GM12878 (cell line): ENCODE data around the gene FKBP14. TPM values are rescaled to one million over a fixed set of nuclear protein-coding genes. Genes with fewer than 3 reads are reported as not detected.

Experiments used
- ATAC-seq: fragments of 200-7000 bp; cut with Tn5 transposase; 3 replicates; pipeline ENCODE4 v1.9.1; 2020; ENCODE audit warnings: mild to moderate bottlenecking, moderate library complexity
- BruUV-seq: library from RNA; stranded (reverse); fragments of 400-500 nt; replicated peaks from 2 replicates; lab custom pipeline; 2021; lab: Mats Ljungman, UMichigan
- CTCF ChIA-PET: fragments of 300-600 bp; sonication (Branson Sonifier 250); formaldehyde crosslinking; extraction: SDS; loops from one replicate; lab custom pipeline; 2021; ENCODE audit warnings: inconsistent platforms; lab: Yijun Ruan, JAX
- POLR2A ChIA-PET: fragments of 350-600 bp; formaldehyde crosslinking; extraction: SDS; loops from one replicate; lab custom pipeline; 2021; ENCODE audit warnings: inconsistent platforms; lab: Charles Lee
- RAD21 ChIA-PET: fragments of 300-600 bp; sonication (Branson Sonifier 250); formaldehyde crosslinking; loops from one replicate; lab custom pipeline; 2023; ENCODE audit warnings: antibody characterized with exemption; ENCODE audit not compliant: unreplicated experiment; lab: Charles Lee
- SMC1A ChIA-PET: fragments of 300-600 bp; sonication (Branson Sonifier 250); formaldehyde crosslinking; loops from one replicate; lab custom pipeline; 2023; ENCODE audit not compliant: unreplicated experiment, uncharacterized antibody; lab: Charles Lee
- DNase-seq: peaks from one replicate; pipeline ENCODE4 v3.0.0-alpha.2; 2011; ENCODE audit warnings: low read depth, low spot score
- FAIRE-seq: peaks from 3 replicates; lab custom pipeline; 2011; peaks lifted over from hg19 to GRCh38; lab: Jason Lieb, UNC
- H2AFZ ChIP-seq: 2 replicates; pipeline ENCODE4 v1.6.0; 2011; ENCODE audit warnings: low read depth, low read length, control low read depth; ENCODE audit not compliant: control insufficient read depth
- H3K27ac ChIP-seq: 2 replicates; pipeline ENCODE4 v1.5.1; 2011; ENCODE audit warnings: control low read depth; ENCODE audit not compliant: control insufficient read depth, insufficient read depth
- H3K27me3 ChIP-seq, 2 experiments: replicated peaks in 1 of 2; 2 replicates each; pipeline versions ENCODE4 v1.6.0 to v1.6.1; 2011; ENCODE audit warnings: low read length in 1 of 2; ENCODE audit not compliant: control insufficient read depth in 2 of 2, insufficient read depth in 2 of 2
- H3K36me3 ChIP-seq, 2 experiments: 2 replicates each; pipeline ENCODE4 v1.5.1; 2011; ENCODE audit warnings: low read length in 1 of 2; ENCODE audit not compliant: control insufficient read depth in 2 of 2, insufficient read depth in 2 of 2
- H3K4me1 ChIP-seq: 2 replicates; pipeline ENCODE4 v1.6.1; 2011; ENCODE audit warnings: mild to moderate bottlenecking, low read length, moderate library complexity, mixed read lengths; ENCODE audit not compliant: control insufficient read depth, insufficient read depth
- H3K4me2 ChIP-seq: 2 replicates; pipeline ENCODE4 v1.6.0; 2011; ENCODE audit warnings: control low read depth; ENCODE audit not compliant: control insufficient read depth, insufficient read depth
- H3K4me3 ChIP-seq: fragments of 200-600 bp; sonication (generic); 2 replicates; pipeline ENCODE4 v1.5.1; 2016
- H3K79me2 ChIP-seq: 2 replicates; pipeline ENCODE4 v1.6.0; 2011; ENCODE audit warnings: low read length; ENCODE audit not compliant: control insufficient read depth, insufficient read depth
- H3K9ac ChIP-seq: 2 replicates; pipeline ENCODE4 v1.8.0; 2011; ENCODE audit warnings: low read length, control low read depth, mixed read lengths; ENCODE audit not compliant: control insufficient read depth, insufficient read depth
- H3K9me3 ChIP-seq: replicated peaks from 3 replicates; pipeline ENCODE4 v1.5.1; 2011; ENCODE audit warnings: mild to moderate bottlenecking, low read length; ENCODE audit not compliant: control insufficient read depth, insufficient read depth
- H4K20me1 ChIP-seq: 2 replicates; pipeline ENCODE4 v1.6.0; 2011; ENCODE audit not compliant: control insufficient read depth, insufficient read depth
- CHD2 ChIP-seq: IDR thresholded peaks from 2 replicates; pipeline ENCODE4 v1.6.1; 2011; ENCODE audit warnings: low read depth, low read length, improper control_type of control experiment, borderline replicate concordance
- FOS ChIP-seq: IDR thresholded peaks from 3 replicates; pipeline ENCODE4 v1.6.1; 2011; ENCODE audit warnings: borderline replicate concordance; ENCODE audit not compliant: insufficient read length; ENCODE audit errors: extremely low read depth
- FOXM1 ChIP-seq: IDR thresholded peaks from 2 replicates; pipeline ENCODE4 v1.6.1; 2012; ENCODE audit warnings: low read depth, mild to moderate bottlenecking, inconsistent platforms, low read length, moderate library complexity
- GABPA ChIP-seq: IDR thresholded peaks from 2 replicates; pipeline ENCODE4 v1.6.1; 2014; ENCODE audit warnings: antibody characterized with exemption, low read depth, mild to moderate bottlenecking, inconsistent platforms
- IKZF2 ChIP-seq, 2 experiments: fragments of 450-650 bp; IDR thresholded peaks; 2 replicates each; pipeline ENCODE4 v1.6.1; 2017; ENCODE audit warnings: mild to moderate bottlenecking in 2 of 2, moderate library complexity in 2 of 2
- IRF3 ChIP-seq: fragments of 450-650 bp; IDR thresholded peaks from 2 replicates; pipeline ENCODE4 v1.6.1; 2014; ENCODE audit warnings: mild to moderate bottlenecking
- JUNB ChIP-seq: IDR thresholded peaks from 2 replicates; pipeline ENCODE4 v1.6.1; 2016; ENCODE audit warnings: antibody characterized with exemption, mild to moderate bottlenecking
- NR2C2 ChIP-seq: IDR thresholded peaks from 2 replicates; pipeline ENCODE4 v1.6.1; 2011; ENCODE audit warnings: borderline replicate concordance, low read depth; ENCODE audit not compliant: control insufficient read depth, insufficient read length
- PAX5 ChIP-seq: IDR thresholded peaks from 2 replicates; pipeline ENCODE4 v1.6.1; 2011; ENCODE audit warnings: low read depth, low read length, borderline replicate concordance
- PML ChIP-seq: IDR thresholded peaks from 2 replicates; pipeline ENCODE4 v1.6.1; 2012; ENCODE audit warnings: low read length, inconsistent platforms
- SMC3 ChIP-seq: IDR thresholded peaks from 2 replicates; pipeline ENCODE4 v1.6.1; 2011; ENCODE audit warnings: low read length, improper control_type of control experiment, borderline replicate concordance
- STAT1 ChIP-seq: fragments of 450-650 bp; conservative IDR thresholded peaks from 2 replicates; pipeline ENCODE4 v1.6.1; 2014; ENCODE audit warnings: antibody characterized with exemption, mild to moderate bottlenecking
- TBL1XR1 ChIP-seq: IDR thresholded peaks from 2 replicates; pipeline ENCODE4 v1.6.1; 2012; ENCODE audit warnings: low read depth, low read length, improper control_type of control experiment
- WRNIP1 ChIP-seq: IDR thresholded peaks from 2 replicates; pipeline ENCODE4 v1.6.1; 2011; ENCODE audit warnings: low read depth, low read length, improper control_type of control experiment, borderline replicate concordance
- ZNF217 ChIP-seq: fragments of 450-650 bp; IDR thresholded peaks from 2 replicates; pipeline ENCODE4 v1.6.1; 2017; ENCODE audit warnings: antibody characterized with exemption, mild to moderate bottlenecking
- WGBS: methylation state at CpG from one replicate; pipeline ENCODE4 v1.1.6; 2016; ENCODE audit warnings: low lambda C conversion rate; ENCODE audit not compliant: insufficient replicate concordance, insufficient coverage; ENCODE audit errors: missing lambda C conversion rate; 5-methylcytosine and 5-hydroxymethylcytosine counted together
- in situ Hi-C: fragments of 300-500 bp; cut with MboI; formaldehyde crosslinking; loops from 9 replicates; pipeline ENCODE4 v1.14.3; 2018; ENCODE audit warnings: mixed read lengths
- intact Hi-C: fragments of 100-400 bp; cut with micrococcal nuclease; formaldehyde crosslinking; loops from one replicate; pipeline ENCODE4 v1.14.2; 2022; ENCODE audit not compliant: unreplicated experiment
- polyA plus RNA-seq, 11 experiments: library from polyadenylated mRNA; depleted of rRNA in 4 of 11; unstranded in 6 of 11; stranded (reverse) in 5 of 11; fragments of >200 nt; fragmentation: Nextera tagmentation in 4 of 11; fragmentation: Illumina TruSeq in 1 of 11; extraction: Ambion mirVana in 4 of 11; extraction: Trizol in 1 of 11; gene quantifications; 1 replicate in 1 of 11; 2 replicates in 10 of 11; pipeline versions ENCODE4 v1.2.1 to v1.2.3, GENCODE V29; 2011 to 2016; ENCODE audit warnings: inconsistent platforms in 2 of 11, missing spikeins in 2 of 11, low read depth in 1 of 11
- total RNA-seq, 4 experiments: library from RNA; depleted of rRNA in 3 of 4; stranded (reverse); fragments of >200 nt in 3 of 4; fragmentation: Illumina TruSeq in 1 of 4; extraction: Trizol in 1 of 4; gene quantifications; 2 replicates each; pipeline versions ENCODE4 v1.2.1 to v1.2.3, GENCODE V29; 2013 to 2021
- TF ChIP-seq, protein P1 (sequence below): IDR thresholded peaks from 2 replicates; pipeline ENCODE4 v1.6.1; 2011; ENCODE audit warnings: mild to moderate bottlenecking, low read depth, low read length, moderate library complexity; ENCODE audit not compliant: insufficient replicate concordance

Gene FKBP14
- total and polyA plus RNA-seq, 10 of the 15 experiments (the other 5 are each of a cell fraction or from before 2014, with no cell fraction given), result 2.7 to 8.9 (median 5.6) TPM

- in situ Hi-C loops, result no loop called here
- FAIRE-seq, result no peak
These were observed 15.2 kb upstream of the FKBP14 start for GRCh38 chr7:30041526-30042269.

More at GRCh38 chr7:30041526-30042269, 15.2 kb upstream of the FKBP14 start:
- no peak overlapping the region for H3K4me2 ChIP-seq
- no peaks in the 10 kb centered on the region for H3K27me3 ChIP-seq
- H3K4me3 ChIP-seq, result no peak overlapping the region
- intact Hi-C loops, result no loop called here
- H3K9ac ChIP-seq, result no peak overlapping the region
- no peaks in the 10 kb centered on the region for H3K4me1 ChIP-seq
- 100% methylated on average over 4 of the region's 4 CpGs for WGBS
- H3K9me3 ChIP-seq, result no peaks in the 10 kb centered on the region; the same call in 2 of the 3 replicates
- no peaks in the 10 kb centered on the region; the same call in none of the 2 replicates for H3K79me2 ChIP-seq
- H3K27ac ChIP-seq, result no peak overlapping the region
- peaks cover 0 to 4% of the 10 kb centered on the region in 2 experiments; a peak in 3 of 4 replicates for H3K36me3 ChIP-seq
- BruUV-seq, result no TSS peak
- H4K20me1 ChIP-seq, result no peaks in the 10 kb centered on the region
- DNase-seq (no peak), ATAC-seq (no peak)
- POLR2A ChIA-PET, result interaction anchor here (0.6 kb wide), 1 partner anchor 72 kb away, joined by 3 read pairs; no protein-coding TSS in a partner anchor
- CTCF ChIA-PET, result interaction anchor here (1.2 to 2.8 kb wide), 4 partner anchors 12 to 121 kb away, joined by 4 to 16 read pairs (median 6); no protein-coding TSS in a partner anchor
- SMC1A ChIA-PET, result interaction anchor here (1.1 to 1.2 kb wide), 2 partner anchors 20 to 91 kb away, joined by 4 to 5 read pairs; no protein-coding TSS in a partner anchor
- no peak overlapping the region for H2AFZ ChIP-seq
- RAD21 ChIA-PET, result no interaction called here
- TF ChIP-seq TBL1XR1 (no peak), PML (no peak), IKZF2 (IDR thresholded peaks at IDR 0.05) (no peak), JUNB (no peak), SMC3 (no peak), FOS (no peak), STAT1 (no peak), CHD2 (no peak), WRNIP1 (no peak), IRF3 (no peak), ZNF217 (no peak), FOXM1 (no peak), PAX5 (no peak), GABPA (no peak), NR2C2 (no peak)
- TF ChIP-seq, protein P1, sequence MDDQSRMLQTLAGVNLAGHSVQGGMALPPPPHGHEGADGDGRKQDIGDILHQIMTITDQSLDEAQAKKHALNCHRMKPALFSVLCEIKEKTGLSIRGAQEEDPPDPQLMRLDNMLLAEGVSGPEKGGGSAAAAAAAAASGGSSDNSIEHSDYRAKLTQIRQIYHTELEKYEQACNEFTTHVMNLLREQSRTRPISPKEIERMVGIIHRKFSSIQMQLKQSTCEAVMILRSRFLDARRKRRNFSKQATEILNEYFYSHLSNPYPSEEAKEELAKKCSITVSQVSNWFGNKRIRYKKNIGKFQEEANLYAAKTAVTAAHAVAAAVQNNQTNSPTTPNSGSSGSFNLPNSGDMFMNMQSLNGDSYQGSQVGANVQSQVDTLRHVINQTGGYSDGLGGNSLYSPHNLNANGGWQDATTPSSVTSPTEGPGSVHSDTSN, result no peak
